Loucy (cell line): Measurements from ENCODE around the gene PAEP.

Experiments
- CTCF ChIP-seq: fragments of 200-600 bp; sonication (generic); conservative IDR thresholded peaks from 2 replicates; pipeline ENCODE4 v1.5.1; 2014; ENCODE audit warnings: mild to moderate bottlenecking, antibody characterized with exemption, low read length
- EZH2phosphoT487 ChIP-seq: fragments of 200-600 bp; IDR thresholded peaks from 2 replicates; pipeline ENCODE4 v1.6.1; 2018; ENCODE audit warnings: antibody characterized with exemption, mild to moderate bottlenecking, moderate library complexity, borderline replicate concordance

- no peak for TF ChIP-seq CTCF
- TF ChIP-seq EZH2phosphoT487, result no peak
Measured at GRCh38 chr9:135583688-135584011, 22.1 kb downstream of the PAEP start.
